ENCODE data around the gene FBXW8.

FBXW8 gene

GRCh38 chr12:116990971-116991966 lies 80.5 kb downstream of the FBXW8 start:
- CTCF ChIA-PET, result interaction anchor here (0.5 to 0.6 kb wide), 3 partner anchors 282 to 797 kb away, joined by 4 to 5 read pairs (median 4); no protein-coding TSS in a partner anchor
- POLR2A ChIA-PET (ENCODE audit: low non-redundant PET), result no interaction called here
- H3K27ac ChIP-seq, result no peak overlapping the region
- no peak for TF ChIP-seq CTCF (conservative IDR thresholded peaks at IDR 0.05; ENCODE audit: low read depth)
- DNase-seq (ENCODE audit: low spot score), result no peak

GRCh38 chr12:116996093-116996492 lies 85.3 kb downstream of the FBXW8 start:
- H3K27ac ChIP-seq, result no peak overlapping the region
- DNase-seq (ENCODE audit: low spot score), result no peak
- ChIA-PET POLR2A (ENCODE audit: low non-redundant PET) (no interaction called here), CTCF (no interaction called here)
- no peak for TF ChIP-seq CTCF (conservative IDR thresholded peaks at IDR 0.05; ENCODE audit: low read depth)

DNA sequence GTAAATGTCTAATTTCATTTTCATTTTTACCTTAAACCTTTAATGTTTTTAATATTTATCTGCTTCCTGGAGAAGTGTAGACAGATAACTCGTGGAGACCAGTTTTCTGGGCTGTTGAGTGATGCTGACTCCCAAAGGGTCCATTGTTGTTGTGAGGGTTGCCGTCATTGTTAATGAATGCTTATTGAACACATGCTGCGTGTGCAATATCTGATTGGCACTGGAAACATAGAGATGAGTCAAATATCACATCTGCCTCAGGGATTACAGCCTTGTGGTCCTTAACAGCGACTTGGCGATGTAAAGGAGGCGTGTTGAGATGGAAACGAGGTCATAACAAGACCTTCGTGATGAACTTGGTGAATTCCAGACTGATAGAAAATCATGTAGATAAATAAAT lies 85.9 kb downstream of the FBXW8 start:
- POLR2A ChIA-PET (ENCODE audit: low non-redundant PET), result no interaction called here
- H3K27ac ChIP-seq, result no peak overlapping the region
- no peak for DNase-seq (ENCODE audit: low spot score)
- CTCF ChIA-PET, result no interaction called here
- TF ChIP-seq CTCF (conservative IDR thresholded peaks at IDR 0.05; ENCODE audit: low read depth), result no peak

DNA sequence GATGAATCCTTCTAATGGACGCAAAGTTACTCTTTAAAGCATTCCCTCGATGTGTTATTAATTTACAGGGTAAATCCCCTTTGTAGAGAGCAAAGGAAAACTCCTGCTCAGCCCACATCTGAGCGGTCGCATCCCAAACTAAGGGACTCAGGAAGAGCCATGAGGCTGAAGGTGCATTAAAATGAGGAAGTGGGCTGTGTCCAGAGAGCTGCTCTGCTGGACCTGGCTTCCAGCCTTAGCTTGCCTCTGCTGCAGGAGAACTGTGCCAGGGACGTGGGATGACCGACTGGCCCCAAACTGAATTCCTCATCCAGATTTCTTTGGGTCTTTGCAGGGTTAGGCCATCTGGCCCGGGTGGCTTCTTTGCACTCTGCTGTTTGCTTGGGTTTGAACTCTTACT lies 88.3 kb downstream of the FBXW8 start:
- H3K27ac ChIP-seq, result no peak overlapping the region
- no peak for DNase-seq (ENCODE audit: low spot score)
- CTCF ChIA-PET, result no interaction called here
- POLR2A ChIA-PET (ENCODE audit: low non-redundant PET), result no interaction called here
- no peak for TF ChIP-seq CTCF (conservative IDR thresholded peaks at IDR 0.05; ENCODE audit: low read depth)

DNA sequence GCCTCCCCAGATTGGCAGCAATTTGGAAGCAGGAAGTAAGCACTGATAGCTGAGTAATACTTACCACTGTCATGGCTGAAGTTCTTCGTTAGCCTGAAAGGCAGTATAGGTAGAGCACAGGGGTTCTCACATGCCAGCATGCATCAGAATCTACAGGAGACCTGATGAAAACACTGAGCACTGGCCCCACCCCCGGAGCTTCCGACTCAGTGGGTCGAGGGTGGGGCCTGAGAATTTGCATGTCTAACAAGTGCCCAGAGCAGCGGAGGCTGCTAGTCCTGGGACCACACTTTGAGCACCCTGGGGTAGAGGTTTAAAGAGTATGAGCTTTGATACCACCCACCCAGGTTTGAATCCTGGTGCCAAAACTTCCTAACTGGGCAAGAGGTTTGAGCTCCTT lies 89.6 kb downstream of the FBXW8 start:
- no peak for DNase-seq (ENCODE audit: low spot score)
- ChIA-PET POLR2A (ENCODE audit: low non-redundant PET) (no interaction called here), CTCF (no interaction called here)
- H3K27ac ChIP-seq, result no peak overlapping the region
- TF ChIP-seq CTCF (conservative IDR thresholded peaks at IDR 0.05; ENCODE audit: low read depth), result no peak

GRCh38 chr12:117002051-117002817 lies 91.5 kb downstream of the FBXW8 start:
- no peak for TF ChIP-seq CTCF (conservative IDR thresholded peaks at IDR 0.05; ENCODE audit: low read depth)
- DNase-seq (ENCODE audit: low spot score), result no peak
- no peak overlapping the region for H3K27ac ChIP-seq
- ChIA-PET POLR2A (ENCODE audit: low non-redundant PET) (no interaction called here), CTCF (no interaction called here)

Data from RWPE1 (cell line).